ENCODE measurements around the gene FOLR2.

- no peak for TF ChIP-seq POLR2AphosphoS5 (IDR thresholded peaks at IDR 0.05; ENCODE audit: low read depth, low read length)
- no peak for TF ChIP-seq ZBTB33 (IDR thresholded peaks at IDR 0.05; ENCODE audit: extremely low read depth, insufficient replicate concordance, low read length)
- TF ChIP-seq YY1 (IDR thresholded peaks at IDR 0.05; ENCODE audit: extremely low read depth, insufficient replicate concordance, low read depth, low read length) = no peak
- no peak for TF ChIP-seq POLR2A (IDR thresholded peaks at IDR 0.05; ENCODE audit: borderline replicate concordance, extremely low read depth, insufficient read depth, insufficient read length)
- TF ChIP-seq EZH2 (IDR thresholded peaks at IDR 0.05) = no peak
- TF ChIP-seq ZNF274 (IDR thresholded peaks at IDR 0.05; ENCODE audit: low read depth, low read length) = no peak
Measured at GRCh38 chr11:72249961-72250360, 33.4 kb downstream of the FOLR2 start.
